Posterior cingulate gyrus (tissue), 11 donors: Measurements from ENCODE around the gene LRRC55.
"Not testable (repeated sequence)": the region's sequence is repeated elsewhere in the genome, so short reads cannot be mapped to it uniquely, and the experiment has no call there.

Experiments
- DNase-seq, 10 donors: peaks; one replicate each; pipeline versions ENCODE4 v3.0.0 to v3.0.0-alpha.2; 2020 to 2021; ENCODE audit warnings: mixed read lengths in 3 of 10
- intact Hi-C: fragments of 100-400 bp; cut with DNase I; formaldehyde crosslinking; loops from one replicate; pipeline ENCODE4 v1.15.1; 2023

Gene LRRC55

GRCh38 chr11:57160665-57161064, 21.1 kb upstream of the LRRC55 start:
- no peak for DNase-seq

GRCh38 chr11:57161351-57161750, 20.4 kb upstream of the LRRC55 start:
- intact Hi-C loops, result no loop called here
- DNase-seq, result no peak

More at GRCh38 chr11:57160665-57161064, 21.1 kb upstream of the LRRC55 start:
- intact Hi-C loops, result no loop called here

- DNase-seq, result no peak
- intact Hi-C loops, result no loop called here
Measured at GRCh38 chr11:57162179-57162898, 19.4 kb upstream of the LRRC55 start.

GRCh38 chr11:57163160-57163868, 18.4 kb upstream of the LRRC55 start:
- peak in 9 of 10 donors; percentile 20 to 94 (median 53) for DNase-seq
- intact Hi-C loops, result no loop called here

GRCh38 chr11:57164317-57164716, 17.4 kb upstream of the LRRC55 start:
- DNase-seq, result no peak
- intact Hi-C loops, result no loop called here

- intact Hi-C loops, result no loop called here
- DNase-seq, result no peak
Measured at GRCh38 chr11:57167125-57167846, 14.5 kb upstream of the LRRC55 start.

GRCh38 chr11:57169732-57170313, 11.9 kb upstream of the LRRC55 start:
- intact Hi-C loops, DNase-seq: not testable (repeated sequence)

- intact Hi-C loops, result no loop called here
- no peak for DNase-seq
Measured at GRCh38 chr11:57172031-57172430, 9.7 kb upstream of the LRRC55 start.

- DNase-seq, result no peak
- intact Hi-C loops, result no loop called here
Measured at GRCh38 chr11:57174656-57175055, 7.1 kb upstream of the LRRC55 start.

GRCh38 chr11:57175478-57175877, 6.3 kb upstream of the LRRC55 start:
- intact Hi-C loops, result no loop called here
- no peak for DNase-seq

- intact Hi-C loops, result no loop called here
- DNase-seq, result no peak
Measured at GRCh38 chr11:57178334-57178733, 3.4 kb upstream of the LRRC55 start.

- intact Hi-C loops, result no loop called here
- no peak for DNase-seq
Measured at GRCh38 chr11:57179681-57180080, 2.1 kb upstream of the LRRC55 start.

GRCh38 chr11:57180081-57180561, 1.6 kb upstream of the LRRC55 start:
- DNase-seq, result peak in 6 of 10 donors; percentile 18 to 86 (median 57)
- intact Hi-C loops, result no loop called here

GRCh38 chr11:57180964-57181363, 789 bp upstream of the LRRC55 start:
- no peak for DNase-seq
- intact Hi-C loops, result no loop called here

- no peak for DNase-seq
- intact Hi-C loops, result no loop called here
Measured at GRCh38 chr11:57182896-57183295, 1.1 kb downstream of the LRRC55 start.

- intact Hi-C loops, result no loop called here
- no peak for DNase-seq
Measured at GRCh38 chr11:57190548-57190947, 8.8 kb downstream of the LRRC55 start.

GRCh38 chr11:57191311-57192219, 9.8 kb downstream of the LRRC55 start:
- intact Hi-C loops, result no loop called here
- DNase-seq, result no peak

- intact Hi-C loops, result no loop called here
- no peak for DNase-seq
Measured at GRCh38 chr11:57192316-57192715, 10.6 kb downstream of the LRRC55 start.

GRCh38 chr11:57196596-57196995, 14.8 kb downstream of the LRRC55 start:
- DNase-seq, result no peak
- intact Hi-C loops, result no loop called here

GRCh38 chr11:57197762-57198161, 16.0 kb downstream of the LRRC55 start:
- intact Hi-C loops, result no loop called here
- DNase-seq, result no peak
